NCI-H526 (cell line): ENCODE results near the gene STKLD1.
"Not testable (repeated sequence)": the region's sequence is repeated elsewhere in the genome, so short reads cannot be mapped to it uniquely, and the experiment has no call there.

ENCODE experiments used
- DNase-seq, 2 experiments: peaks; one replicate each; lab custom pipeline; 2025; lab: John Stamatoyannopoulos, UW

STKLD1 gene

DNA sequence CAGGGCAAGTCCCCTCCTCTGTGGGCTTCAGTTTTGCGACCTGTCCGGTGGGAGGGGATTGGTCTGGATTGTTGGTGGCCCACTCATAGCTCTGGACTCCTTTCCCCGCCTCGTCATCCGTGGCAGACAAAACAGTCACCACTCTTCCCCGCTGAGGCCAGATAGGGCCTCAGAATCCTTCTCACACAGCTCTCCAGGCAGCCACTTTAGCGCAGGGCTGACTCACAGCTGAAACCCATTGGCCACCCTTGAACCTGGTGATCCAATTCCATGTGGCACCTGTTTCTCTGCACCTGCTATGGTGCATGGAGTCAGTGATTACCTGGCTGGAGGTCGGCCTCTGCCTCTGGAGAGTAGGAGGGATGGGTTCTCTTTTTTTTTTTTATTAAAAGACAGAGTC, 67.8 kb downstream of the STKLD1 start:
- DNase-seq = no peak

DNA sequence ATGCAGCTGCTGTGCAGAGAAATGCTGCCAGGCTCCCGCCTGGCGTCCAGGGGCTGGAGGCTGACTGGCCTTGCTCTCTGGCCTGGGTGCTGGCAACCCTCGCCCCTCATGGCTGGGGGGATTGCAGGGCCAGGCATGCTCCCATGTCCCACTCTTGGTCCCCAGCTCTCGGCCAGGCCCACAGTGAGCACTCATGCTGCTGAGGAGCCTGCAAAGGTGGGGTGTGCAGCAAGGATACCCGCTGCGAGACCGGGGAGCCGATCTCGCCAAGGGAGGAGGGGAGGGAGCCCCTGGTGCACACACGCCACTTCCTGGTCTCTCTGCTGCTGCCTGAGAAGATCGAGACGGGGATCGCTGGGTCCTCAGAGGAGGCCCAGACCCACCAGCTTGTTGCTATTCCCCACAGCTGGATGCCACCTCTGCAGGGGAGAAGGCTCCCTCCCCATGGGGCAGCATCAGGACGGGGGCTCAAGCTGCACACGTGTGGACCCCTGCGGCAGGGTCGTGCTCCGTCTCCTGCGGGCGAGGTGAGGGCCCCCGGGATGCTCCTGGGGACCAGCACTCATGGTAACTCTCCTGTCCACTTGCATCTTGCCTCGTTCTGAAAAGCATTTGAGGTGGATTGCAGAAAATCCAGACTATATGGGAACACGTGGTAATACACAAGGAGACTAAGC, 69.3 kb downstream of the STKLD1 start:
- DNase-seq = no peak

DNA sequence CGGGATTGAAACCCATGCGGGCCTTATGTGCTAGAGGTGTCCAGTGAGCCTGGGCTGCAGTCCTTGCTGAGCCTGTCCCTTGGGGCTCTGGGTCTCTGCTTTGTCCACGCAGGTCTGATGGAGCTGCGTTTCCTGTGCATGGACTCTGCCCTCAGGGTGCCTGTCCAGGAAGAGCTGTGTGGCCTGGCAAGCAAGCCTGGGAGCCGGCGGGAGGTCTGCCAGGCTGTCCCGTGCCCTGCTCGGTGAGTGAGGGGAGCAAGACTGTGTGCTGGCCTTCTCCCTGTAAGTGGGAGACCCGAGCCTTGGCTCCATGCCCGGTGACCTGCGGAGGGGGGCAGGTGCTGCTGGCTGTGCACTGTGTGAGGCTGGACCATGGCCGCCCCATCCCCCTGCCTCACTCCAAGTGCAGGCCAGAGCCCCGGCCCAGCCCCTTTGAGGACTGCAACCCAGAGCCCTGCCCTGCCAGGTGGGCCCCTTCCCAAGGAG, 72.4 kb downstream of the STKLD1 start:
- no peak for DNase-seq

DNA sequence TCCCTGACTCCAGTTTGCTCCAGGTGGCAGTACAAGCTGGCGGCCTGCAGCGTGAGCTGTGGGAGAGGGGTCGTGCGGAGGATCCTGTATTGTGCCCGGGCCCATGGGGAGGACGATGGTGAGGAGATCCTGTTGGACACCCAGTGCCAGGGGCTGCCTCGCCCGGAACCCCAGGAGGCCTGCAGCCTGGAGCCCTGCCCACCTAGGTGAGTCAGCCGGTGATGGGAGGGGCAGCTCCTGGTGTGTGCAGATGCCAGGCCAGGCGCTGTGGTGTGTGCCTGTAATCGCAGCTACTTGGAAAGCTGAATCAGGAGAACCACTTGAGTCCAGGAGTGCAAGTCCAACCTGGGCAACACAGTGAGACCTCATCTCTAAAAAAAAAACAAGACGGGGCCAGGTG, 73.6 kb downstream of the STKLD1 start:
- DNase-seq = no peak

DNA sequence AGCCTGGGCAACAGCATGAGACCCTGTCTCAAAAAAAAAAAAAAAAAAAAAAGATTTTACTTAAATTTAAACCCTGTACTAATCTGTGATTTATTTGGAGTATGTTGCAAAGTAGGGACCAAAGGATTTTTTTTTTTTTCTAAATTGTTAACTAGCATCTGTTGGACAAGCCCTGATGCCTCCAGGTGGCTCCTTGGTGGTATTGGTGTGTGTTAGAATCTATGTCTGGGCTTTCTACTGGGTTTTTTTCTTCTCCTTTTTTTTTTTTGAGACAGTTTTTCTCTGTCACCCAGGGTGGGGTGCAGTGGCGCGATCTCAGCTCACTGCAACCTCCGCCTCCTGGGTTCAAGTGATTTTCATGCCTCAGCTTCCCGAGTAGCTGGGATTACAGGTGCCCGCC, 75.7 kb downstream of the STKLD1 start:
- not testable (repeated sequence) for DNase-seq

DNA sequence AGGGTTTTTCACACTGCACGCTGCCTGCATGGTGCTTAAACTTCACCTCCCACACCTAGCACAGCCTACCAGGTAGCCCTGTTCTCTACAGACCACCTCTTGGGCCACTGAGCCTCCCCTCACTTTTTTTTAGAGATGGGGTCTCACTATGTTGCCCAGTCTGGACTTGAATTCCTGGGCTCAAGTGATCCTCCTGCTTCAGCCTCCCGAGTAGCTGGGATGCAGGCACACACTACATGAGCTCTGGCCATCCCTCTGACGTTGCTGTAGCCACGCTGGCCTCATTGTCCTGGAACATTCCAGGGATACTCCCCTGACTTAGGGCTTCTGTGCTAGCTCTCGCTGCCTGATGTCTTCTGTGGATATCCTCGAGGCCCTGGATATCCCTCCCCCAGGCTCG, 76.4 kb downstream of the STKLD1 start:
- no peak for DNase-seq

DNA sequence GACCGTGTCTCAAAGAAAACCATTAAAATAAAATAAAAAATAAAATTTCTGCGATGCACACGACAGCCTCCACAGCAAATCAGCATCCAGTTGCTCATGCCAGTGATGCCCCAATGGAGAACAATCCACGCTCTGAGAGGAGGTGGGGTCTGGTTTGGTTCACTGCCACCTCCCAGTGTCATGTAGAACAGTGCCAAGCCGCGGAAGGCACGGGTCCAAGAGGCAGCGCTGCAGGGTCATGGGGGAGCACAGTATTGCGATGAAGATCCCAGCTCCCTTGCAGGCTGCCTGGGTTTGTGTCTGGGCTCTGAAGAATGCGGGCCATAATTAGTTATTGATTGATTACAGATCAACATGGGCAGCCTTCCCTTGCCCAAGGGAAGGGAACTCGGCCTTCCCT, 77.5 kb downstream of the STKLD1 start:
- no peak for DNase-seq

DNA sequence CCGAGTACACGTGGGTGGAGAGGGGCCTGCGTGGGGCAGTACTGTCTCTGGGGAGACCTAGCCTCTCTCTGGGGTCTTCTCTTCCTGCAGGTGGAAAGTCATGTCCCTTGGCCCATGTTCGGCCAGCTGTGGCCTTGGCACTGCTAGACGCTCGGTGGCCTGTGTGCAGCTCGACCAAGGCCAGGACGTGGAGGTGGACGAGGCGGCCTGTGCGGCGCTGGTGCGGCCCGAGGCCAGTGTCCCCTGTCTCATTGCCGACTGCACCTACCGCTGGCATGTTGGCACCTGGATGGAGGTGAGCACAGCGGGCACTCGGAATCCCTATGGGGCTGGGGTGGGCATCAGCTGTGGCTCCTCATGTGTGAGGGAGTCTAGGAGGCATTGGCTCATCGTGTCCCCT, 78.2 kb downstream of the STKLD1 start:
- DNase-seq = no peak

DNA sequence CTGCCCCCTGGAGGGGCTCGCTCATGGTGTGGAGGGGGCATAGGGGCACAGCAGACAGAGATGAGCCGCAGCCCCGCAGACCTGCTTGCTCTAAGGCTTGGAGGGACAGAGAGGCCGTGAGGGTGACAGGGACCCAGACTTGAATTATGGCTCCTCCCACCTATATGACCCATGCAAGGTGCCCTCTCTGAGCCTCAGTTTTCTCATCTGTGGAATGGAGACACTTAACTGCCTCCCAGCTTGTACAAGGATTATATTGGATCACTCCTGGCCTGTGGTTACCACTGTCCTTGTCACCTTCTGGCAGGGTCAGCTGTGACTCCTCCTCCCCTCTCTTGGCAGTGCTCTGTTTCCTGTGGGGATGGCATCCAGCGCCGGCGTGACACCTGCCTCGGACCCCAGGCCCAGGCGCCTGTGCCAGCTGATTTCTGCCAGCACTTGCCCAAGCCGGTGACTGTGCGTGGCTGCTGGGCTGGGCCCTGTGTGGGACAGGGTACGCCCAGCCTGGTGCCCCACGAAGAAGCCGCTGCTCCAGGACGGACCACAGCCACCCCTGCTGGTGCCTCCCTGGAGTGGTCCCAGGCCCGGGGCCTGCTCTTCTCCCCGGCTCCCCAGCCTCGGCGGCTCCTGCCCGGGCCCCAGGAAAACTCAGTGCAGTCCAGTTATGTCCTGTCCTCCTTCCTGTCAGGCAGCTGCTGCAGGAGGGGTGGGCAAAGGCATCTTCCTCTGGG, 78.9 kb downstream of the STKLD1 start:
- DNase-seq = no peak
